Caki2 (cell line): ENCODE data around the gene TLR9. TPM values are rescaled to one million over a fixed set of nuclear protein-coding genes. Genes with fewer than 3 reads are reported as not detected.

ENCODE experiments used
- DNase-seq: peaks from one replicate; pipeline ENCODE4 v3.0.0-alpha.2; 2015; ENCODE audit warnings: low read depth
- in situ Hi-C: cut with HindIII; loops from 2 replicates; pipeline ENCODE4 v1.10.0; 2016; ENCODE audit warnings: low sequenced_read_pairs, low pct_unique_long_range_greater_than_20kb, mixed read lengths
- total RNA-seq: library from RNA; depleted of rRNA; stranded (reverse); fragments of >200 nt; shearing (Covaris generic); gene quantifications from 2 replicates; pipeline ENCODE4 v1.2.3, GENCODE V29; 2014; ENCODE audit warnings: low replicate concordance

TLR9 gene
- total RNA-seq, 1 experiment from 2014 or later: not detected

GRCh38 chr3:52222319-52223221 lies 2.9 kb downstream of the TLR9 start:
- in situ Hi-C loops: no loop called here
- no peak for DNase-seq

- no peak for DNase-seq
- in situ Hi-C loops: no loop called here
Measured at GRCh38 chr3:52221563-52222318, 3.7 kb downstream of the TLR9 start.

- in situ Hi-C loops: no loop called here
- DNase-seq: no peak
Measured at GRCh38 chr3:52221141-52221562, 4.3 kb downstream of the TLR9 start.

GRCh38 chr3:52220380-52221026 lies 4.9 kb downstream of the TLR9 start:
- peak; percentile 56 for DNase-seq
- in situ Hi-C loops: no loop called here

- in situ Hi-C loops: no loop called here
- no peak for DNase-seq
Measured at GRCh38 chr3:52218937-52219650, 6.4 kb downstream of the TLR9 start.

- in situ Hi-C loops: no loop called here
- no peak for DNase-seq
Measured at GRCh38 chr3:52218454-52218853, 7.0 kb downstream of the TLR9 start.

- in situ Hi-C loops: no loop called here
- no peak for DNase-seq
Measured at GRCh38 chr3:52218026-52218425, 7.4 kb downstream of the TLR9 start.

GRCh38 chr3:52217409-52217805 lies 8.0 kb downstream of the TLR9 start:
- no peak for DNase-seq
- in situ Hi-C loops: no loop called here

GRCh38 chr3:52216585-52217408 lies 8.6 kb downstream of the TLR9 start:
- peak; percentile 45 for DNase-seq
- in situ Hi-C loops: no loop called here

- no peak for DNase-seq
Measured at GRCh38 chr3:52215351-52215750, 10.1 kb downstream of the TLR9 start.

GRCh38 chr3:52213901-52214300 lies 11.5 kb downstream of the TLR9 start:
- in situ Hi-C loops: no loop called here
- DNase-seq: no peak

More at GRCh38 chr3:52215351-52215750, 10.1 kb downstream of the TLR9 start:
- in situ Hi-C loops: no loop called here

GRCh38 chr3:52213005-52213404 lies 12.4 kb downstream of the TLR9 start:
- in situ Hi-C loops: no loop called here
- DNase-seq: no peak

- in situ Hi-C loops: no loop called here
- no peak for DNase-seq
Measured at GRCh38 chr3:52211268-52211891, 14.1 kb downstream of the TLR9 start.

GRCh38 chr3:52210550-52211046 lies 14.8 kb downstream of the TLR9 start:
- DNase-seq: no peak
- in situ Hi-C loops: no loop called here

GRCh38 chr3:52210037-52210436 lies 15.4 kb downstream of the TLR9 start:
- in situ Hi-C loops: no loop called here
- no peak for DNase-seq

GRCh38 chr3:52208556-52208955 lies 16.9 kb downstream of the TLR9 start:
- no peak for DNase-seq
- in situ Hi-C loops: no loop called here
